Stimulated activated naive CD8-positive, alpha-beta T cell treated with anti-CD3 and anti-CD28 coated beads, Interleukin-15, Interleukin-2, amounts not matched to agents 100 U/mL and 50 U/mL, for 24 hours (primary cell): ENCODE data around the gene TGFBR3.

Experiments used
- ATAC-seq: fragments of 150-1000 bp; cut with Tn5 transposase; one replicate; pipeline ENCODE4 v1.10.0; 2021
- DNase-seq: peaks from one replicate; pipeline ENCODE4 v3.0.0; 2021

Gene TGFBR3

DNA sequence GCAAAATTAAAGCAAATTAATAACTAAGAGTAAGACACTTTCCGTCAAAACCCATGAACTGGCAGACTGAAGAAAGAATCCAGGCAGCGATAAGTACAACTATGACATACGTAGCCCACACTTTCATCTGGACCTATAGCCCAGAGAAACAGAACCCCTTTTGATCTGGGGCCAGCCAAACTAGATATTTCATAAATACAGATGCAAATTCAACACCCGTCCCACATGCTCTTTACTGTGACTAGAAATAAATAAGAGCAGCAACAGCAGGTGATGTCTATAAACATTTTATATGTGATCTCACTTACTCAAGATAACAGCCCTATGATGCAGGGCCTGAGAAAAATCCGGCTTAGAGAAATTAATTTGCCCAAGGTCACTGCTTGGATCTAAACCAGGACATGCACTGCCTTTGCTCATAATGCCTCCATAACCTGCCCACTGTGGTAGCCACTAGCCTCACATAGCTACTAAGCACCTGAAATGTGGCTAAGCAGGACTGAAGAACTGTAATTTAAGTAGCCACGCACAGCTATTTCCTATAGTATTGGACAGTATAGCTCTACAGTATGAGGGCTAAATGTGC is 130.2 kb downstream of the TGFBR3 start:
- ATAC-seq (no peak), DNase-seq (no peak)

DNA sequence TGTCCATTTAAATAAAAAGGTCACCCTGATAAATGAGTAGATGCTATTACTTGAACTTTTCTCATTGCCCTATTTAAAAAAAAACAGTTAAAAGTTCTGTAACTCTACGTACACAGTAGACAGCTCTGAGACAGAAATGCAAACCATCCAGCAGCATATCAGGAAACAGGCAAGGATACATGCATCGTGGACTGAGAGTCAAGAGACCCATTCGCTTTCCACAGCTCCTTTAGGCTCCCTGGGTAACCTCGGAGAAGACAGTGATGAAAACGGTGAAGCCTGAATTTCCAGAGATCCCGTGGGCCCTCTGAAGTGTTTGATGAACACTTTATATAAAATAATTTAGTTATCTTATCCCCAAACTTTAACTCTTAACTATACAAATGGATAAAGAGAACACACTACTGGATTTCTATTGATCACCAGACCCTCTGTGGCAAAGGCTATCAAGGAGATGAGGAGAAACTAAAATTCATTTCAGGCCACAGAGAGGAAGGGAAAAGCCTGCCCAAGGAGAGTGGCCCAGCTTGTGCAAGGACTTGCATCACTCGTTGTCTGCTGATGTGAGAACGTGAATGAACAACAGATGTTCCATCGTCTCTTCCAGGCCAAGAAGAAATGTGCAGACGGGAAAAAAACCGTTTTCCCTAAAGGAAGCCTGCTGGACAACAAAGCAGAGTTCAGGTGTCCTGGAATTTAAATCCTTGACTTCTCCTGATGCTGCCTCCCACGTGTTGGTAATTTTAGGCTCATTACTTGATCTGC is 131.0 kb downstream of the TGFBR3 start:
- DNase-seq (no peak), ATAC-seq (no peak)

DNA sequence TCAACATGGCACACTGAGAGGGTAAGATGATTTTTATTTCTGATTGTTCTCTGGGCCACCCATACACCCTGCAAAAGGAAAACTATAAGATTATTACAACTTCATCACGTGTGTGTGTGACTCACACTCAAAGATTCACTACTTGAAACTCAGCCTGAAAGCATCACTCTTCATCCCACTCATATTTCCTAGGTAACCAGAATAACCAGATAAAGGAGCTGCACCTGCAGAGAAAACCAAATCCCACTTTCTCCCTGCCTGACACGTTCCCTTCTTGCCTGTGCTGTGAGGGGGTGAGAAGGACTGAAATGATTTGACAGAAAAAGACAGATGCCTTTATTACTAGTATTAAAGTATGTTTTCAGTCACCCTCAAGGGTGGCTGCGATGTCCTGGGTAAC is 131.6 kb downstream of the TGFBR3 start:
- DNase-seq (peak; percentile 52), ATAC-seq (peak; percentile 86)

GRCh38 chr1:91753878-91754277 is 132.1 kb downstream of the TGFBR3 start:
- no peak for DNase-seq
- peak; percentile 7 for ATAC-seq

DNA sequence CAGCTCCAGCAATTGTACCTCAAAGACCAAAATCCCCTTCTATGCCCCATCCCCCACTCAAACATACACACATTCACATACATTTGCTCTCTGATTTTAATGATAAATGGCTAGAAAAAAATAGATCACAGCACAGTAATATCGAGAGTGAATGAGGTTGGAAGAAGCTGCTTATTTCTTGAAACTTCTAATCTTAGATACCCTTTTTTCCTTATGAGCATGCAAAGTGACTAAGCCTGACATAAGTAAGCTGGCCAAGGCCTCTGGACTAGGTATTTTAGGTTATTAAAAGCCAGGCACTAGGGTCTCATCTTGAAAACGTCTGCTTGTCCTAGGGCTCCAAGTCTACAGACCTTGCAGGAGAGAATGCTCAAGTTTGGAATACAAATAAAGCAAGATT is 133.6 kb downstream of the TGFBR3 start:
- ATAC-seq (peak; percentile 58), DNase-seq (no peak)

- ATAC-seq (no peak), DNase-seq (no peak)
Measured at GRCh38 chr1:91751275-91751674, 134.7 kb downstream of the TGFBR3 start.

- DNase-seq (no peak), ATAC-seq (no peak)
Measured at GRCh38 chr1:91750398-91750996, 135.5 kb downstream of the TGFBR3 start.

- ATAC-seq: no peak
Measured at GRCh38 chr1:91749788-91750231, 136.1 kb downstream of the TGFBR3 start.

DNA sequence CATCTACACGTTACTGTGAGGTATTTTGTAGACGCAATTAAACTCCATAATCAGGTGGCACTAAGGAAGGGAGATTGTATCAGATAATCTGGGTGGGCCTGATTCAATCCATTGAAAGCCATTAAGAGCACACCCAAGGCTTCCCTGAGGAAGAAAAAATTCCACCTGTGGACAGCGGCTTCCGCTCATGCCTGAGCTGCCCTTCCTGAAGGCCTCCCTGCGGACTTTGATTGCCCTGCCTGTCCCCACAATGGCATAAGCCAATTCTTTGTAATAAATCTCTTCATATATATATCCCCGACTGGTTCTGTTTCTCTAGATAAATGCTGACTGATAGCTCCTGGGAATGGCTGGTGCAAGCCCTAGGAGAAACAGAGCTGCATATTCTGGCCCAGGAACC is 138.3 kb downstream of the TGFBR3 start:
- DNase-seq: no peak
- no peak for ATAC-seq

More at GRCh38 chr1:91749788-91750231, 136.1 kb downstream of the TGFBR3 start:
- no peak for DNase-seq

GRCh38 chr1:91746728-91747338 is 139.1 kb downstream of the TGFBR3 start:
- DNase-seq: no peak
- ATAC-seq: no peak

- ATAC-seq (no peak), DNase-seq (no peak)
Measured at GRCh38 chr1:91745640-91746373, 140.1 kb downstream of the TGFBR3 start.

GRCh38 chr1:91744953-91745639 is 140.9 kb downstream of the TGFBR3 start:
- DNase-seq: no peak
- no peak for ATAC-seq

- ATAC-seq (no peak), DNase-seq (no peak)
Measured at GRCh38 chr1:91742848-91743292, 143.1 kb downstream of the TGFBR3 start.

GRCh38 chr1:91741906-91742305 is 144.0 kb downstream of the TGFBR3 start:
- no peak for ATAC-seq
- no peak for DNase-seq

GRCh38 chr1:91741301-91741700 is 144.7 kb downstream of the TGFBR3 start:
- DNase-seq: no peak
- no peak for ATAC-seq

DNA sequence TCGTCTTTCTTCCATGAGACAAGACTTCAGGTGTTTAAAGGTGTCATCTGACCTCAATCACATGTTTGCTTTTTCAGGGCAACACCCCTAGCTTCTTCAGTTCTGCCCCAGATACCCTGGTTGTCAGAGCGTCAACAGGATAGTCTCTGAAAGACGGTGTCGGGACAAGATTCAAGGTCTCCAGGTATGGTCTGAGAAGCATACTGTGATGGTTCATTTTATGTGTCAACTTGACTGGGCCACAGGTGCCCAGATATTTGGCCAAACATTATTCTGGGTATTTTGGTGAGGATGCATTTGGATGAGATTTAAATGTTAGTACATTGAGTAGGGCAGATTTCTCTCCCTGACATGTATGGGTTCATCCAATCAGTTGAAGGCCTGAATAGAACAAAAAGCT is 148.3 kb downstream of the TGFBR3 start:
- ATAC-seq (no peak), DNase-seq (no peak)

GRCh38 chr1:91736715-91737615 is 149.0 kb downstream of the TGFBR3 start:
- DNase-seq: no peak
- ATAC-seq: no peak

DNA sequence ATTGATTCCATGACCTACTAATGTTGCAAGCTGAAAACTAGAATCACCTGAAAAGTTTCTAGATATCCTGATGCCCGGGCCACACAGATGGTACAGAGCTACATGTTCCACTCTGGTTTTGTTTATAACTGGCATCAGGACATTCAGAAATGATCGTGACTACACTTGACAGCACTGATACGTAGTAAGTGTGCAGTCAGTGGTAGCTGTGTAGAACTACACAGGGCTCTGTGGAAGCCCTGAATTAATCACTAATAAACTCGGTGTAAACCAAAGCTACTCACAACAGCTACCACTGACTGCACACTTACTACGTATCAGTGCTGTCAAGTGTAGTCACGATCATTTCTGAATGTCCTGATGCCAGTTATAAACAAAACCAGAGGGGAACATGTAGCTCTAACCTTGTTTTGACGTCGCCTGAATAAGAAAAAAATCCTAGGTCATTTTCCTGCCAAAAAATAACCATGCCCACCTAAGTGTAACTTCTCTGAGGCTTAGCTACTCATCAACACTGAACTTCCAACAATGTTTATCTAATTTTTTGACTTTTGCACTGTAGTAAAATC is 149.7 kb downstream of the TGFBR3 start:
- no peak for ATAC-seq
- no peak for DNase-seq

GRCh38 chr1:91735266-91735845 is 150.6 kb downstream of the TGFBR3 start:
- ATAC-seq (no peak), DNase-seq (no peak)

DNA sequence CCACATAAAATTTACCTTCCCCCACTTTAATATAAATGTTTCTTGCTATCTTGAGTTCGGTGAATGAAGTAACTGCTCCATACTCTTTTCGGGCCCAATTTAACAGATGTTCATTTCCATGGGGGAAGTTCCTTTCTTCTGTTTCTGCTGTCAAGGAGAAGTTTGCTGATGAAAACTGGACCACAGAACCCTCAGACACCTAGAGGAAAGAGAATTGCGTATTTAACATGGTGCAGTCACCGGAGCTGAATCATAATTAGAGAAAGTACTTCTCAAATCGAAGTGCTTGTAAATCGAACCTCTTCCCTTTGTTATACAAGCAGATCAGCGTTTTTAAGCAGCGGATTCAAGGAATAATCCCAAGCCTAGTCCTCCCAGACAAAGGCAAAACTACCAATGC is 151.2 kb downstream of the TGFBR3 start:
- ATAC-seq (no peak), DNase-seq (no peak)
